Esophagus squamous epithelium (tissue), 4 donors: ENCODE results near the gene ALX4.

Experiments
- POLR2A ChIP-seq, 4 donors: fragments of 450-650 bp; IDR thresholded peaks; one replicate each; pipeline ENCODE4 v1.6.1; 2017; ENCODE audit warnings: antibody characterized with exemption in 4 of 4, mild to moderate bottlenecking in 4 of 4, moderate library complexity in 3 of 4
- TF ChIP-seq, protein P1 (sequence below), 6 experiments: fragments of 450-650 bp in 4 of 6; fragments of 200-600 bp in 2 of 6; sonication (generic) in 2 of 6; IDR thresholded peaks; one replicate each; pipeline ENCODE4 v1.5.1; 2016 to 2019; ENCODE audit warnings: antibody characterized with exemption in 6 of 6, mild to moderate bottlenecking in 4 of 6, moderate library complexity in 4 of 6

DNA sequence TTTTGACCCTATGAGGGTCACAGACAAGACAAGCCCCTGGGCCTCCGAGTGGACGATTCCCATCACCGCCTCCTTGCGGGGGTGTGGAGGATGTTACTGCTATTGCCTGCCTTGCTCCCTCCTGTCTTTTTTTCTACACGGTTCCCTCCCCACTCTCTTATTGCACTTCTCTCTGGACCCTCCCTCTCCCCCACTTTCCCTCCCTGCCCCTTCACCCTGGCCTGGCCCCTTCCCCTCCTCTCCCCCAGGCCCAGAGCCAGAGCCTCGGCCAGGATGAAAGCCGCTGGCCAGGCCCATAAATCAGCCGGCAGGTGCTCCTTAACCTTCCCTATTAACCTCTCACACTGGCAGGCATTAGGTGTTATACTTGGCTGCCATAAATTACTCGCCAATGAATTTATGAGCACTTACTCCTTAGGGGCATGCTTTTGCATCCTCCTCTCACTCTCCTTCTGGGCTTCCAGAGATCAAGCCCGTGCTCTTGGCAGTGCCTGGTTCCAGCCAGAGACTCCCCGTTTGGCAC is 18.3 kb upstream of the ALX4 start:
- TF ChIP-seq, protein P1, sequence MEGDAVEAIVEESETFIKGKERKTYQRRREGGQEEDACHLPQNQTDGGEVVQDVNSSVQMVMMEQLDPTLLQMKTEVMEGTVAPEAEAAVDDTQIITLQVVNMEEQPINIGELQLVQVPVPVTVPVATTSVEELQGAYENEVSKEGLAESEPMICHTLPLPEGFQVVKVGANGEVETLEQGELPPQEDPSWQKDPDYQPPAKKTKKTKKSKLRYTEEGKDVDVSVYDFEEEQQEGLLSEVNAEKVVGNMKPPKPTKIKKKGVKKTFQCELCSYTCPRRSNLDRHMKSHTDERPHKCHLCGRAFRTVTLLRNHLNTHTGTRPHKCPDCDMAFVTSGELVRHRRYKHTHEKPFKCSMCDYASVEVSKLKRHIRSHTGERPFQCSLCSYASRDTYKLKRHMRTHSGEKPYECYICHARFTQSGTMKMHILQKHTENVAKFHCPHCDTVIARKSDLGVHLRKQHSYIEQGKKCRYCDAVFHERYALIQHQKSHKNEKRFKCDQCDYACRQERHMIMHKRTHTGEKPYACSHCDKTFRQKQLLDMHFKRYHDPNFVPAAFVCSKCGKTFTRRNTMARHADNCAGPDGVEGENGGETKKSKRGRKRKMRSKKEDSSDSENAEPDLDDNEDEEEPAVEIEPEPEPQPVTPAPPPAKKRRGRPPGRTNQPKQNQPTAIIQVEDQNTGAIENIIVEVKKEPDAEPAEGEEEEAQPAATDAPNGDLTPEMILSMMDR (IDR thresholded peaks at IDR 0.05): no peak
- TF ChIP-seq POLR2A (IDR thresholded peaks at IDR 0.05): no peak
